Uterus (tissue), 4 donors: Measurements from ENCODE around the gene TSEN54. TPM values are rescaled to one million over a fixed set of nuclear protein-coding genes. Genes with fewer than 3 reads are reported as not detected.

ENCODE experiments used
- DNase-seq, 2 donors: peaks; one replicate each; pipeline ENCODE4 v3.0.0-alpha.2; 2019 to 2020
- H3K27ac ChIP-seq, 2 donors: fragments of 200-600 bp; sonication (generic); 1 replicate in 1 of 2; 2 replicates in 1 of 2; pipeline ENCODE4 v1.5.1; 2016 to 2018
- H3K27me3 ChIP-seq, 2 donors: fragments of 200-600 bp; sonication (generic); one replicate each; pipeline ENCODE4 v1.5.1; 2018 to 2019; ENCODE audit warnings: control low read depth in 1 of 2
- H3K36me3 ChIP-seq, 2 donors: fragments of 200-600 bp; sonication (generic); one replicate each; pipeline ENCODE4 v1.5.1; 2019; ENCODE audit warnings: control low read depth in 1 of 2
- H3K4me1 ChIP-seq, 2 donors: fragments of 200-600 bp; sonication (generic); one replicate each; pipeline ENCODE4 v1.5.1; 2018 to 2019; ENCODE audit warnings: control low read depth in 1 of 2
- H3K4me3 ChIP-seq, 2 donors: fragments of 200-600 bp; sonication (generic); 1 replicate in 1 of 2; 2 replicates in 1 of 2; pipeline ENCODE4 v1.5.1; 2018 to 2019; ENCODE audit warnings: mild to moderate bottlenecking in 1 of 2
- H3K9me3 ChIP-seq, 2 donors: fragments of 200-600 bp; sonication (generic); one replicate each; pipeline ENCODE4 v1.5.1; 2019; ENCODE audit warnings: control low read depth in 1 of 2
- POLR2A ChIP-seq, 2 donors: fragments of 450-650 bp; IDR thresholded peaks; one replicate each; pipeline ENCODE4 v1.6.1; 2016; ENCODE audit warnings: antibody characterized with exemption in 2 of 2, mild to moderate bottlenecking in 1 of 2, moderate library complexity in 1 of 2
- intact Hi-C: fragments of 100-400 bp; cut with DNase I; formaldehyde crosslinking; loops from one replicate; pipeline ENCODE4 v1.15.1; 2023; ENCODE audit warnings: low total_unique reads
- total RNA-seq, 4 donors: library from RNA; depleted of rRNA in 3 of 4; stranded (reverse); fragments of >200 nt in 3 of 4; gene quantifications; one replicate each; pipeline versions ENCODE4 v1.1.0 to v1.2.4, GENCODE V29; 2014 to 2023
- TF ChIP-seq, protein P1 (sequence below), 4 experiments: fragments of 200-600 bp in 2 of 4; fragments of 450-650 bp in 2 of 4; sonication (generic) in 2 of 4; IDR thresholded peaks; one replicate each; pipeline ENCODE4 v1.5.1; 2016 to 2019; ENCODE audit warnings: antibody characterized with exemption in 4 of 4, mild to moderate bottlenecking in 2 of 4, moderate library complexity in 1 of 4
- donor health status: DM: yes; HTN: yes; CAD: no.

Gene TSEN54
- total RNA-seq, 4 donors from 2014 or later: 17.4 to 102 (median 20.6) TPM

DNA sequence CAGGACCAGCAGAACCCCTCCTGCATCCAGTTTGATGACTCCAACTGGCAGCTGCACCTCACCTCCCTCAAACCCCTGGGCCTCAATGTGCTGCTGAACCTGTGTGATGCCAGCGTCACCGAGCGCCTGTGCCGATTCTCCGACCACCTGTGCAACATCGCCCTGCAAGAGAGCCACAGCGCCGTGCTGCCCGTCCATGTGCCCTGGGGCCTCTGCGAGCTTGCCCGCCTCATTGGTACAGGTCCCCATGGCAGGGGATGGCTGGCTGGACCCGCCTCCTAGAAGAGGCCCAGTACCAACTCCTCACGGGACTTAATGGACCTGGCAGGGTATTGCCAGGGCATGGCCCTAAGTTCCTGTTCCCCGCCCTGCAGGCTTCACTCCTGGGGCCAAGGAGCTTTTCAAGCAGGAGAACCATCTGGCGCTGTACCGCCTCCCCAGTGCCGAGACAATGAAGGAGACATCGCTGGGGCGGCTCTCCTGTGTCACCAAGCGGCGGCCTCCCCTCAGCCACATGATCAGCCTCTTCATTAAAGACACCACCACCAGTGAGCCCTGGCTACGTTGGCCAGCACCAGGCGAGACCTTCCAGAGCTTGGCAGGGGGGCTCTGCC, 23.7 kb upstream of the TSEN54 start:
- Histone ChIP-seq H3K4me1 (no peaks in the 10 kb centered on the region), H3K36me3 (no peaks in the 10 kb centered on the region), H3K27ac (no peak overlapping the region), H3K27me3 (no peaks in the 10 kb centered on the region), H3K9me3 (no peaks in the 10 kb centered on the region), H3K4me3 (no peak overlapping the region)
- no peak for DNase-seq
- intact Hi-C loops: no loop called here
- no peak for TF ChIP-seq POLR2A (IDR thresholded peaks at IDR 0.05)
- TF ChIP-seq, protein P1, sequence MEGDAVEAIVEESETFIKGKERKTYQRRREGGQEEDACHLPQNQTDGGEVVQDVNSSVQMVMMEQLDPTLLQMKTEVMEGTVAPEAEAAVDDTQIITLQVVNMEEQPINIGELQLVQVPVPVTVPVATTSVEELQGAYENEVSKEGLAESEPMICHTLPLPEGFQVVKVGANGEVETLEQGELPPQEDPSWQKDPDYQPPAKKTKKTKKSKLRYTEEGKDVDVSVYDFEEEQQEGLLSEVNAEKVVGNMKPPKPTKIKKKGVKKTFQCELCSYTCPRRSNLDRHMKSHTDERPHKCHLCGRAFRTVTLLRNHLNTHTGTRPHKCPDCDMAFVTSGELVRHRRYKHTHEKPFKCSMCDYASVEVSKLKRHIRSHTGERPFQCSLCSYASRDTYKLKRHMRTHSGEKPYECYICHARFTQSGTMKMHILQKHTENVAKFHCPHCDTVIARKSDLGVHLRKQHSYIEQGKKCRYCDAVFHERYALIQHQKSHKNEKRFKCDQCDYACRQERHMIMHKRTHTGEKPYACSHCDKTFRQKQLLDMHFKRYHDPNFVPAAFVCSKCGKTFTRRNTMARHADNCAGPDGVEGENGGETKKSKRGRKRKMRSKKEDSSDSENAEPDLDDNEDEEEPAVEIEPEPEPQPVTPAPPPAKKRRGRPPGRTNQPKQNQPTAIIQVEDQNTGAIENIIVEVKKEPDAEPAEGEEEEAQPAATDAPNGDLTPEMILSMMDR (IDR thresholded peaks at IDR 0.05): no peak

DNA sequence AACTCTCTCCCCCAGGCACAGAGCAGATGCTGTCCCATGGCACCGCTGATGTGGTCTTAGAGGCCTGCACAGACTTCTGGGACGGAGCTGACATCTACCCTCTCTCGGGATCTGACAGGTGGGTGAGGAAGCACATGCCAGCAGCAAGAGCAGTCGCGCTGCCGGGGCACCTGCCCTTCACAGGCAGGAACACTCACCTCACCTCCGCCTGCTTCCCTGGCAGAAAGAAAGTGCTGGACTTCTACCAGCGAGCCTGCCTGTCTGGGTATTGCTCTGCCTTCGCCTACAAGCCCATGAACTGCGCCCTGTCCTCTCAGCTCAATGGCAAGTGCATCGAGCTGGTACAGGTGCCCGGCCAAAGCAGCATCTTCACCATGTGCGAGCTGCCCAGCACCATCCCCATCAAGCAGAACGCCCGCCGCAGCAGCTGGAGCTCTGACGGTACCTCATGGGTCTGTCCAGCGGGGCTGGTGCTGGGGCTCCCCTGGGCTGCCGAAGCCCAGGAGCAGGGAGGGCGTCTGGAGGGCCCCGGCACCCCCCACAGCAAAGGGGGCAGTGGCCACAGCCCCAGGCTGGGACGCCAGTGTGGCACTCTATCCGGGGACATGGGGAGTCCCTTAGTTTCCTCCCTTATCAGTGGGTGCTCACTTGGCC, 22.7 kb upstream of the TSEN54 start:
- TF ChIP-seq, protein P1 (IDR thresholded peaks at IDR 0.05): no peak
- no peak for TF ChIP-seq POLR2A (IDR thresholded peaks at IDR 0.05)
- intact Hi-C loops: no loop called here
- Histone ChIP-seq H3K27me3 (no peaks in the 10 kb centered on the region), H3K9me3 (no peaks in the 10 kb centered on the region), H3K4me1 (no peaks in the 10 kb centered on the region), H3K27ac (no peak overlapping the region), H3K36me3 (no peaks in the 10 kb centered on the region), H3K4me3 (no peak overlapping the region)
- no peak for DNase-seq

DNA sequence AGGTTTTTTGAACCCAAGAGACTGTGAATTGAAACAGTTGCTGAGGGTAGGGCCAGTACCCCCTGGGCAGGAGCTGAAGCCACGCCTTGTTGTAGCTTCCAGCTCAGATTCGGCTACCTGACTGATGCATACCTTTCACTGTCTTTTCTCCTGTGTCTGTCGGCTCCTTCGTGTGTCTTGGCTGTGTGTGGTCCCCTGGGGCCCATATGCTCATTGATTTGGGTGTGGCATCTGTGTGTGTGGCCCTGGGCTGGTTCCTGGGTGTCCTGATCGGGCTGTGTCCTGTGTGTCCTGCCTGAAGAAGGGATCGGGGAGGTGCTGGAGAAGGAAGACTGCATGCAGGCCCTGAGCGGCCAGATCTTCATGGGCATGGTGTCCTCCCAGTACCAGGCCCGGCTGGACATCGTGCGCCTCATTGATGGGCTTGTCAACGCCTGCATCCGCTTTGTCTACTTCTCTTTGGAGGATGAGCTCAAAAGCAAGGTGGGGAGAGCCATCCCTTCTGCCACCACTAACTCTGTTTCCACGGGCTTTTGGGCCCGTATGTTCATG, 21.9 kb upstream of the TSEN54 start:
- H3K27ac ChIP-seq: no peak overlapping the region
- H3K36me3 ChIP-seq: no peaks in the 10 kb centered on the region
- no peak overlapping the region for H3K4me3 ChIP-seq
- TF ChIP-seq, protein P1 (IDR thresholded peaks at IDR 0.05): no peak
- TF ChIP-seq POLR2A (IDR thresholded peaks at IDR 0.05): no peak
- no peaks in the 10 kb centered on the region for H3K9me3 ChIP-seq
- intact Hi-C loops: no loop called here
- H3K27me3 ChIP-seq: no peaks in the 10 kb centered on the region
- no peak for DNase-seq
- H3K4me1 ChIP-seq: no peaks in the 10 kb centered on the region

DNA sequence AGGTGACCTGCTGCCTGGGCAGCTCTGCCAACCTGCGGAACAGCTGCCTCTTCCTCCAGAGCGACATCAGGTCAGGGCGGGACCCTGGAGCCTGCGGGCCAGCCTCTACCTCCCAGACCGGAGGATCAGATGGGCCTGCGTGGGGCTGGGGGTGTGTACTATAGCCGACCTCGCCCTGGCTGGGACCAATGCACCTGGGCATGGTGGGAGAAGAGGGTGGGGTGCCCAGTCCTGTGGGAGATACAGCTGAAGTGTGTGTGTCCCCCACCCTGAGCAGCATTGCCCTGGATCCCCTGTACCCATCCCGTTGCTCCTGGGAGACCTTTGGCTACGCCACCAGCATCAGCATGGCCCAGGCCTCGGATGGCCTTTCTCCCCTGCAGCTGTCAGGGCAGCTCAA, 20.3 kb upstream of the TSEN54 start:
- Histone ChIP-seq H3K27ac (no peak overlapping the region), H3K4me3 (no peak overlapping the region), H3K36me3 (no peaks in the 10 kb centered on the region), H3K27me3 (no peaks in the 10 kb centered on the region), H3K4me1 (no peaks in the 10 kb centered on the region), H3K9me3 (no peaks in the 10 kb centered on the region)
- TF ChIP-seq POLR2A (IDR thresholded peaks at IDR 0.05): no peak
- TF ChIP-seq, protein P1 (IDR thresholded peaks at IDR 0.05): no peak
- DNase-seq: no peak
- intact Hi-C loops: no loop called here

DNA sequence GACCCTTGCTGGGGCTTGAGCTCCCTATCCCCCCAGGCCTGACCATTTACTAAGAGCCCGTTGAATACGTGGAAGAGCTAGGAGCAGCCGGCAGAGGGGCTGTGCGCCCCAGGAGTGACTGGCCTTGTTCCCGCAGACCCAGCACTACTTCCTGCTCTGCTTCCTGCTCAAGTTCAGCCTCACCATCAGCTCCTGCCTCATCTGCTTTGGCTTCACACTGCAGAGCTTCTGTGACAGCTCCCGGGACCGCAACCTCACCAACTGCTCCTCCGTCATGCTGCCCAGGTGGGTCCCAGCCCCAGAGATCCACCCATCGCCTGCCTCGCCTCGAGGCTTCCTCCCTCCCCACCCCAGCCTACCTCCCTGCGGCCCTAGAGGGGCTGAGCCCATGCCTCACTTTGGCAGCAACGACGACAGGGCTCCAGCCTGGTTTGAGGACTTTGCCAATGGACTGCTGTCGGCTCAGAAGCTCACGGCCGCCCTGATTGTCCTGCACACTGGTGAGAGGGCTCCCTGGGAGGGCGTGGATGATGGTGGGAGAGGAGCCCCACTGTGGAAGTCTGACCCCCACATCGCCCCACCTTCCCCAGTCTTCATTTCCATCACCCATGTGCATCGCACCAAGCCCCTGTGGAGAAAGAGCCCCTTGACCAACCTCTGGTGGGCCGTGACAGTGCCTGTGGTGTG, 18.1 kb upstream of the TSEN54 start:
- intact Hi-C loops: no loop called here
- Histone ChIP-seq H3K27me3 (no peaks in the 10 kb centered on the region), H3K4me1 (no peaks in the 10 kb centered on the region), H3K36me3 (no peaks in the 10 kb centered on the region), H3K4me3 (no peak overlapping the region), H3K9me3 (no peaks in the 10 kb centered on the region), H3K27ac (peak overlapping the region; percentile 20 to 62)
- no peak for DNase-seq
- no peak for TF ChIP-seq POLR2A (IDR thresholded peaks at IDR 0.05)
- TF ChIP-seq, protein P1 (IDR thresholded peaks at IDR 0.05): no peak
